ENCODE measurements around the gene HES6.

GRCh38 chr2:238225911-238226697, 13.7 kb downstream of the HES6 start:
- no peak for TF ChIP-seq CTCF (IDR thresholded peaks at IDR 0.05 in 4 of 5, conservative IDR thresholded peaks at IDR 0.05 in 1 of 5)
- no peak for TF ChIP-seq POLR2A (IDR thresholded peaks at IDR 0.05)

Data from gastrocnemius medialis (tissue), 4 donors.